ENCODE results near the gene ARHGAP26. TPM values are rescaled to one million over a fixed set of nuclear protein-coding genes. Genes with fewer than 3 reads are reported as not detected.

Gene ARHGAP26
- total RNA-seq, 1 donor from 2014 or later: 34.9 TPM

GRCh38 chr5:142805339-142805738 is 35.2 kb downstream of the ARHGAP26 start:
- DNase-seq (no peak), ATAC-seq (no peak)
- intact Hi-C loops (cut with micrococcal nuclease): no loop called here

GRCh38 chr5:142806841-142807267 is 36.7 kb downstream of the ARHGAP26 start:
- intact Hi-C loops (cut with micrococcal nuclease): no loop called here
- ATAC-seq (no peak), DNase-seq (no peak)

- intact Hi-C loops (cut with micrococcal nuclease): no loop called here
- peak; percentile 52 for DNase-seq
- peak; percentile 52 for ATAC-seq
These were observed 37.3 kb downstream of the ARHGAP26 start for GRCh38 chr5:142807372-142807911.

DNA sequence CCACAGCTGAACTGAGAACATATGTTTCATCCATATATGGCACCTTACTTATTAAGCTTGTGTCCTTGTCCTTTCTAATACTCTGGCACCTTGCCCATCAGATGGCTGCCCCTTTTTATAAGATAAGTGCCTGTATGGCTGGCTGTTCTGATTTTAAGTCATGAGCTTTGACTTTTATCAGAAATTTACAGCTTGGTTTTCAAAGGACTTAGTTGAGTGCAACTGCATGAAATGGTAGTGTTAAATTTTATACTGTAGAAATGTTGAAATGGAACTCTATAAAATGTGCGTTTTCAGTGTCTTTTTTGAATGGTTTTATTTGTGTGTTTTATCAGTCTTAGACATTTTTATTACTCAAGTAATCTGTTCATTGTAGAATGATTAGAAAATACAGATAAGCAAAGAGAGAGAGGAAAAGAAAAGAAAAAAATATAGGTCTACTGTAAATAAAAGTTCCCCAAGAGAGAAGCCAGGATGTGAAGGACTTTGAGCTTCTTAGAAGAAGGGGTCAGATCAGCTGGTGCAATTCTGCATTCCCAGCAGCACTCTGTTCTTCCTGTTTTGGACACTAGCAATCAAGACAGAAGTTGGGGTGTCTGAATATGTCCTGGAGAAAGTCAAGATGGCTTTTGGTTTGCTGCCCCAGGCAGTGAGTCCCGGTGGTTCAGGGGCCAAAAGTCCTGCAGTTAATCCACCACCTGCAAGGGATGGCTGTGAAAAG is 38.9 kb downstream of the ARHGAP26 start:
- intact Hi-C loops (cut with micrococcal nuclease): no loop called here
- DNase-seq: no peak
- ATAC-seq: no peak

GRCh38 chr5:142810081-142810480 is 39.9 kb downstream of the ARHGAP26 start:
- DNase-seq: no peak
- intact Hi-C loops (cut with micrococcal nuclease): no loop called here
- ATAC-seq: peak; percentile 6

DNA sequence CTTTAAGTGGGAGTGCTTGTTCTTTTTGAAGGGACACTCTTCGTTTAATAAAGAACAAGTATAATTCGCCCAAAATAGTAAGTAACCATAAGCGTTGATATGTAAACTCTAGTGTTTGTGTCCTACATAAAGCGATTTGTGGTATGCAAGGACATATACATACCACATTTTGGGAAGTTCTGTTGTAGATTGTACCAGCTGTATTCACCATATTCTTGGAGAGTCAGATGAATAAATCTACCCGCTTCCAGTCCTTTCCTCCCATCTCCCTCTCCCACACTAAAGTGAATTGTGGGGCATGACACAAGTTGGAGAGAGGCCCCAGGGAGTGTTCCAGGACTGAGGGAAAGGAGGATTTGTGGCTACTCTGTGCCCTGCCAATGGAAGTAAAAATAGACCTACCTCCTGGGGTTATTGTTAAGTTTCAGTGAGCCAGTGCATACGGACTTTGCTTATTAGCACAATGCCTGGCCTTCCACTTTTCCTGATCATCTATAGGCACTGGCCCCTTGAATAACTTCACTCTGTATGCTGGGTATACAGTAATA is 40.6 kb downstream of the ARHGAP26 start:
- intact Hi-C loops (cut with micrococcal nuclease): no loop called here
- DNase-seq: no peak
- ATAC-seq: peak; percentile 17

GRCh38 chr5:142811866-142812557 is 41.8 kb downstream of the ARHGAP26 start:
- DNase-seq (no peak), ATAC-seq (no peak)
- intact Hi-C loops (cut with micrococcal nuclease): no loop called here

- intact Hi-C loops (cut with micrococcal nuclease): no loop called here
- DNase-seq (peak; percentile 64), ATAC-seq (peak; percentile 64)
These were observed 43.0 kb downstream of the ARHGAP26 start for GRCh38 chr5:142813220-142813619.

- ATAC-seq: peak; percentile 42
These were observed 43.9 kb downstream of the ARHGAP26 start for GRCh38 chr5:142814122-142814521.

DNA sequence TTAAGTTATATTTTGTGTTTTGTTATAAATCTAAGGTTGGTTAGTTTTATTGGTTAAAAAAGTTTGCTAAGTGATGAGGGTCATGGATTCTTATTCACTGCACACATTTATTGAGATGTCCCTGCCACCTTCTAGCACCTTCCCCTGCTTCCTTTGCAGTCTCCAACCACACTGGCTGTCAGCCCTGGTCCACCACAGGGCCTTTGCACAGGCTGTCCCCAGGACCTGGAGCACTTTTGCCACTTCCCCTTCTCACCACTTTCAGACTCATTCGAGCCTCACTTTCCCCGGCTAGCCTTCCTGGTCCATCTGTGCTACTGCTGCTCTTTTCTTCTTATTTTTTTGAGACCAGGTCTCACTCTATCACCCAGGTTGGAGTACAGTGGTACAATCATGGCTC is 45.3 kb downstream of the ARHGAP26 start:
- intact Hi-C loops (cut with micrococcal nuclease): no loop called here
- ATAC-seq (no peak), DNase-seq (no peak)

More at GRCh38 chr5:142814122-142814521, 43.9 kb downstream of the ARHGAP26 start:
- DNase-seq: no peak
- intact Hi-C loops (cut with micrococcal nuclease): no loop called here

- ATAC-seq: peak; percentile 34
- intact Hi-C loops (cut with micrococcal nuclease): no loop called here
- DNase-seq: peak; percentile 70
These were observed 46.6 kb downstream of the ARHGAP26 start for GRCh38 chr5:142816531-142817430.

- ATAC-seq: peak; percentile 68
- intact Hi-C loops (cut with micrococcal nuclease): no loop called here
These were observed 47.8 kb downstream of the ARHGAP26 start for GRCh38 chr5:142817949-142818431.

DNA sequence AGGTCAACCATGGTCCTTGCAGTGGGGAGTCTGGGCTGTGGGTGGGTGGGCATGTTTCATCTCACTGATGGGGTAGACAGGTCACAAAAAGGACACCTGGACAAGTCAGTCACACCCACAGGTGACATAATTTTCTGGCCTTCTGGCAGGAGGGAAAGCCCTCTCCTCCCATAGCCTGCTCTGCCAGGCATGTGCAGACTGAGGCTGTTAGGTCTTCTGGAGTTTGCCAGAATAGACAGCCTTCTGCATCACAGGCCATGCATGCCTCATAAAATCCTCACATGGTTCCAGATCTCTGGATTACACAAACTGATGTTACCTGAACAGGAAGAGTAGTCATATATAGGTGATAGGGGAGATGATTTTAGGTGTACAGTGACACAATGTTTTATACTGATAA is 49.1 kb downstream of the ARHGAP26 start:
- intact Hi-C loops (cut with micrococcal nuclease): no loop called here
- DNase-seq: no peak
- ATAC-seq: no peak

More at GRCh38 chr5:142817949-142818431, 47.8 kb downstream of the ARHGAP26 start:
- DNase-seq: peak; percentile 35

GRCh38 chr5:142819825-142820224 is 49.6 kb downstream of the ARHGAP26 start:
- DNase-seq (no peak), ATAC-seq (no peak)
- intact Hi-C loops (cut with micrococcal nuclease): no loop called here

DNA sequence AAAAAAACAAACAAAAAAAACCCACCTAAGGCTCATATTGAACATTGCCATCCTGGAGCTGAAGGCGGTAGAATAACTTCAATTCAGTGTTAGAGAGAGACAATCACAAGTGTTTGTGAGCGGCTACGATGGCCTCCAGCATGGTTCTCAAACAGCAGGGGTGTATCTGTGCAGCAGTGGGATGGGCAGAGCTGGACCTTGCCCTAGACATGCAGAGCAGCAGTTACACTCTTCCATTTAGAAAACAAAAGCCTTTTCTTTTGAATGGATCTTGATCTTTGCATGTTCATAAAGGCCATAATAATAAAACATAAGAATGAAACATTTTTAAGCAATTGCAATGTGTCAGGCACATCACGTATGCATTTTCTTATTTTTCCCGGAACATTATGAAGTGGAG is 50.3 kb downstream of the ARHGAP26 start:
- no peak for ATAC-seq
- DNase-seq: no peak
- intact Hi-C loops (cut with micrococcal nuclease): no loop called here

DNA sequence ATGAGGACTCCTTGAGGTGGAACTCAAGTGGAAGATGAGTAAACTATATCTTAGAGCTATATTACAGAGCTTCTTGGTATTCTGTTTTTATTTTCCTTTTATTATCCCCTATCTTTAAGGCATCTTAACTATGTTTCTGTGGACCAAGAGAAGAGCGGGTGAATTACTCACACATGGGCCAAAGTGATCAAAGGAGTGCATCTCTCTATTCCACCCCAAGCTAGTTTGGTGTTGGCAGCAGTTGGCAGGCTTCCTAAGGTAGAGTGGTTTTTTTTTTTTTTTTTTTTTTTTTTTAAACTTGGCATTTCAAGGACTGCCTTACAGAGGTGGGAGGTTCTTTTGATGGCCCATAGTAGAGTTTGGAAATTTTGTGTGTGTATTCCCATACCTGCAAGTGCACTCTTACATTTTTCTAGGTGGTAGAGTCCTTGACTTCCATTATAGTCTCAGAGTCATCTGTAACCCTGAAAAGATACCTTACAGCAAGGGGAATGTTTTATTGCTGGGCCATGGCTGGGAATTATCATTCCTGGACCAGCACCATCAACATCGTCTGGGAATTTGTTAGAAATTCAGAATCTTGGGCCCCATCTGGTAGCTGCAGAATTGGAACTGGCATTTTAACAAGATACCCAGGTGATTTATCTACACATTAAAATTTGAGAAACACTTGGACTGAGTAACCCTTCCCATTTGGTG is 51.0 kb downstream of the ARHGAP26 start:
- DNase-seq: no peak
- no peak for ATAC-seq
- intact Hi-C loops (cut with micrococcal nuclease): no loop called here

GRCh38 chr5:142821733-142822487 is 51.7 kb downstream of the ARHGAP26 start:
- DNase-seq (no peak), ATAC-seq (no peak)
- intact Hi-C loops (cut with micrococcal nuclease): no loop called here

- ATAC-seq (no peak), DNase-seq (no peak)
- intact Hi-C loops (cut with micrococcal nuclease): no loop called here
These were observed 52.9 kb downstream of the ARHGAP26 start for GRCh38 chr5:142823126-142823525.

Data from left ventricle myocardium superior (tissue), 1 donor.